GM12873 (cell line): ENCODE data around the gene ACLY.
A peak's percentile ranks its signal among the peaks of the same experiment; 100 is the strongest.

Experiments used
- TF ChIP-seq, protein P1 (sequence below): IDR thresholded peaks from 2 replicates; pipeline ENCODE4 v1.5.1; 2012; ENCODE audit warnings: low read depth, mild to moderate bottlenecking, moderate library complexity, low read length, control low read depth; ENCODE audit not compliant: insufficient read depth; ENCODE audit errors: missing control alignments

Gene ACLY

GRCh38 chr17:41920580-41920955 lies 1.8 kb upstream of the ACLY start:
- TF ChIP-seq, protein P1, sequence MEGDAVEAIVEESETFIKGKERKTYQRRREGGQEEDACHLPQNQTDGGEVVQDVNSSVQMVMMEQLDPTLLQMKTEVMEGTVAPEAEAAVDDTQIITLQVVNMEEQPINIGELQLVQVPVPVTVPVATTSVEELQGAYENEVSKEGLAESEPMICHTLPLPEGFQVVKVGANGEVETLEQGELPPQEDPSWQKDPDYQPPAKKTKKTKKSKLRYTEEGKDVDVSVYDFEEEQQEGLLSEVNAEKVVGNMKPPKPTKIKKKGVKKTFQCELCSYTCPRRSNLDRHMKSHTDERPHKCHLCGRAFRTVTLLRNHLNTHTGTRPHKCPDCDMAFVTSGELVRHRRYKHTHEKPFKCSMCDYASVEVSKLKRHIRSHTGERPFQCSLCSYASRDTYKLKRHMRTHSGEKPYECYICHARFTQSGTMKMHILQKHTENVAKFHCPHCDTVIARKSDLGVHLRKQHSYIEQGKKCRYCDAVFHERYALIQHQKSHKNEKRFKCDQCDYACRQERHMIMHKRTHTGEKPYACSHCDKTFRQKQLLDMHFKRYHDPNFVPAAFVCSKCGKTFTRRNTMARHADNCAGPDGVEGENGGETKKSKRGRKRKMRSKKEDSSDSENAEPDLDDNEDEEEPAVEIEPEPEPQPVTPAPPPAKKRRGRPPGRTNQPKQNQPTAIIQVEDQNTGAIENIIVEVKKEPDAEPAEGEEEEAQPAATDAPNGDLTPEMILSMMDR: no peak

GRCh38 chr17:41919840-41920579 lies 1.3 kb upstream of the ACLY start:
- TF ChIP-seq, protein P1: no peak

- TF ChIP-seq, protein P1: no peak
These were observed 540 bp upstream of the ACLY start for GRCh38 chr17:41919165-41919817.

- TF ChIP-seq, protein P1: peak; percentile 4
These were observed 955 bp downstream of the ACLY start for GRCh38 chr17:41917679-41918313.

GRCh38 chr17:41917192-41917591 lies 1.6 kb downstream of the ACLY start:
- TF ChIP-seq, protein P1: no peak

DNA sequence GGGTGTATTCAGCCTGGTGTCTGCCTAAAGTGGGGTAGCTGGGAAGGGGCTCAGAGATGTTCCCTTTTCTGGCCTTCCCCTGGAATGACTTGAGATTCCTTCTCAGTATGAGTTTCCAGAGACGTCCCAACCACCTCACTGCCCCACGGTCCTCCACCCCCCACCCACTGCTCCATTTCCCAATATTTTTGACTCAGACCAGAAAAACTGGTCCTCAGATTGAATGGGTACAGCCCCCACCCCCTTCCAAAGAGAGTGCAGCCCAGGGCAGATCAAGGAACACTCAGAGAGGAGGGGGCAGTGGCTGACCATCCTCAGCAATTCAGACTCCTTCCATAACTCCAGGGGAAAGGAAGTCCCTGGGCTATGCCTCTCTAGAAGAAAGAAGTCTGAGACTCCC lies 3.2 kb downstream of the ACLY start:
- TF ChIP-seq, protein P1: no peak

DNA sequence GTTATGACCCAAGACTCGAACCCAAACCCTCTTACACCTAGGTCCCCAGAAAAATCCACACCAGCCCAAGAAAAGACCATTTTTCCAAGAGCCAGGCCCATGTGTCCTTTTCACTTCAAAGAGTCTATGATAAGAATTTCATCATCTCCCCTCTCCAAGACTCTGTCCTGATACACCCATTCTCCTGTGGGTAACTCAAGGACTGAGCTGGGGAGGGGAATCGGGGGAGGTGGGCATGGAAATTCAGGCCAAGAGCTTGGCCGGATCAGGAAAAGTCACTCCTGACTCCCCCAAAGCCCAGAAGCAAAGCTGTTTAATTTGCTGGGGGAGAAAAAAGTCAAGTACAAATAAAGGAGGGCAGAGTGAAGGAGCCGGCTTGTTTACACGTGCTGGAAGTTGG lies 3.7 kb downstream of the ACLY start:
- TF ChIP-seq, protein P1: no peak
